A549 (cell line): ENCODE measurements around the gene CSTF3. TPM values are rescaled to one million over a fixed set of nuclear protein-coding genes. Genes with fewer than 3 reads are reported as not detected.

Source experiments
- ATAC-seq, 2 experiments: fragments of 200-7000 bp in 1 of 2; fragments of >200 bp in 1 of 2; cut with Nextera tagmentation in 1 of 2; cut with Tn5 transposase in 1 of 2; 3 replicates each; pipeline versions ENCODE4 v1.8.0 to v1.9.1; 2018 to 2020; ENCODE audit warnings: mild to moderate bottlenecking in 1 of 2, moderate library complexity in 1 of 2
- CTCF ChIA-PET: fragments of 300-600 bp; sonication (Branson Sonifier 250); formaldehyde crosslinking; extraction: SDS; loops from one replicate; lab custom pipeline; 2021; ENCODE audit warnings: antibody characterized with exemption, inconsistent platforms; lab: Yijun Ruan, JAX
- POLR2A ChIA-PET: fragments of 350-600 bp; formaldehyde crosslinking; extraction: SDS; loops from one replicate; lab custom pipeline; 2021; ENCODE audit warnings: antibody characterized with exemption, inconsistent platforms; lab: Yijun Ruan, JAX
- DNase-seq, 2 experiments: peaks; one replicate each; pipeline versions ENCODE4 v3.0.0 to v3.0.0-alpha.2; 2011 to 2016; ENCODE audit warnings: low read depth in 1 of 2, low spot score in 1 of 2
- FAIRE-seq: peaks from 2 replicates; lab custom pipeline; 2011; peaks lifted over from hg19 to GRCh38; lab: Jason Lieb, UNC
- H3K27ac ChIP-seq, 2 experiments: fragments of >200 bp; sonication (Bioruptor Twin); formaldehyde crosslinking; 3 replicates each; pipeline ENCODE4 v1.5.1; 2016 to 2017
- H3K4me1 ChIP-seq: fragments of >200 bp; sonication (Bioruptor Twin); formaldehyde crosslinking; 3 replicates; pipeline ENCODE4 v1.6.1; 2016
- H3K4me2 ChIP-seq: fragments of >200 bp; sonication (Bioruptor Twin); formaldehyde crosslinking; 3 replicates; pipeline ENCODE4 v1.6.1; 2016
- H3K4me3 ChIP-seq: fragments of >200 bp; sonication (Bioruptor Twin); formaldehyde crosslinking; 3 replicates; pipeline ENCODE4 v1.5.1; 2016
- H3K9me3 ChIP-seq: fragments of >200 bp; sonication (Bioruptor Twin); formaldehyde crosslinking; 3 replicates; pipeline ENCODE4 v1.6.1; 2016
- BHLHE40 ChIP-seq: IDR thresholded peaks from 2 replicates; pipeline ENCODE4 v1.6.1; 2012; ENCODE audit warnings: low read depth, low read length, inconsistent platforms
- CBX2 ChIP-seq: fragments of 200-600 bp; sonication (generic); IDR thresholded peaks from 2 replicates; pipeline ENCODE4 v1.6.1; 2016; ENCODE audit warnings: low read depth, mild to moderate bottlenecking, borderline replicate concordance
- CEBPB ChIP-seq, 2 experiments: fragments of >200 bp in 1 of 2; sonication (Bioruptor Twin) in 1 of 2; formaldehyde crosslinking in 1 of 2; IDR thresholded peaks; 2 replicates each; pipeline ENCODE4 v1.6.1; 2012 to 2016
- EP300 ChIP-seq, 2 experiments: fragments of >200 bp; sonication (Bioruptor Twin); formaldehyde crosslinking; IDR thresholded peaks; 2 replicates in 1 of 2; 3 replicates in 1 of 2; pipeline ENCODE4 v1.6.1; 2016 to 2017
- FOSL2 ChIP-seq, 2 experiments: fragments of 450-650 bp in 1 of 2; fragments of >200 bp in 1 of 2; sonication (Bioruptor Twin) in 1 of 2; formaldehyde crosslinking; IDR thresholded peaks; 2 replicates each; pipeline versions ENCODE4 v1.5.0 to v1.6.1; 2016 to 2020; ENCODE audit warnings: mild to moderate bottlenecking in 1 of 2, moderate library complexity in 1 of 2
- FOXS1 ChIP-seq: fragments of 250-450 bp; sonication (Bioruptor Pico); IDR thresholded peaks from 2 replicates; pipeline ENCODE4 v1.5.0; 2020; ENCODE audit warnings: mild to moderate bottlenecking, moderate library complexity
- GATA3 ChIP-seq: IDR thresholded peaks from 2 replicates; pipeline ENCODE4 v1.6.1; 2012; ENCODE audit warnings: borderline replicate concordance
- JUN ChIP-seq, 2 experiments: fragments of >200 bp; sonication (Bioruptor Twin); formaldehyde crosslinking; IDR thresholded peaks; 2 replicates in 1 of 2; 3 replicates in 1 of 2; pipeline ENCODE4 v1.6.1; 2016 to 2017
- JUNB ChIP-seq: fragments of >200 bp; sonication (Bioruptor Twin); formaldehyde crosslinking; IDR thresholded peaks from 2 replicates; pipeline ENCODE4 v1.6.1; 2016
- KDM1A ChIP-seq: fragments of 200-600 bp; sonication (generic); IDR thresholded peaks from 2 replicates; pipeline ENCODE4 v1.6.1; 2016; ENCODE audit warnings: low read depth, mild to moderate bottlenecking
- MAFK ChIP-seq: fragments of 450-650 bp; IDR thresholded peaks from 2 replicates; pipeline ENCODE4 v1.6.1; 2014; ENCODE audit not compliant: partially characterized antibody
- RAD21 ChIP-seq, 2 experiments: fragments of >200 bp in 1 of 2; sonication (Bioruptor Twin) in 1 of 2; formaldehyde crosslinking in 1 of 2; IDR thresholded peaks in 1 of 2; conservative IDR thresholded peaks in 1 of 2; 2 replicates in 1 of 2; 3 replicates in 1 of 2; pipeline ENCODE4 v1.6.1; 2012 to 2018; ENCODE audit warnings: inconsistent platforms in 1 of 2
- RARB ChIP-seq: fragments of 250-450 bp; sonication (Bioruptor Pico); IDR thresholded peaks from 2 replicates; pipeline ENCODE4 v1.8.0; 2021; ENCODE audit warnings: mild to moderate bottlenecking, moderate library complexity
- SMC3 ChIP-seq: fragments of >200 bp; sonication (Bioruptor Twin); formaldehyde crosslinking; IDR thresholded peaks from 3 replicates; pipeline ENCODE4 v1.6.1; 2018; ENCODE audit warnings: inconsistent platforms
- ZFP36 ChIP-seq: fragments of 450-650 bp; IDR thresholded peaks from 2 replicates; pipeline ENCODE4 v1.6.1; 2014; ENCODE audit warnings: borderline replicate concordance; ENCODE audit not compliant: partially characterized antibody
- ZSCAN20 ChIP-seq: fragments of 250-450 bp; sonication (Bioruptor Pico); IDR thresholded peaks from 2 replicates; pipeline ENCODE4 v1.8.0; 2022; ENCODE audit warnings: mild to moderate bottlenecking, moderate library complexity
- WGBS: methylation state at CpG from one replicate; pipeline ENCODE4 v1.1.6; 2017; ENCODE audit errors: missing lambda C conversion rate; 5-methylcytosine and 5-hydroxymethylcytosine counted together
- polyA plus RNA-seq, 4 experiments: library from polyadenylated mRNA; depleted of rRNA in 3 of 4; stranded (reverse); fragments of >200 nt; fragmentation: RNase III in 1 of 4; extraction: RNeasy Plus Mini Kit Qiagen cat#74134 plus additional on column Dnase treatment in 1 of 4; gene quantifications; 2 replicates in 3 of 4; 3 replicates in 1 of 4; pipeline ENCODE4 v1.2.3, GENCODE V29; 2011 to 2017
- TF ChIP-seq, protein P1 (sequence below): fragments of >200 bp; sonication (Bioruptor Twin); formaldehyde crosslinking; IDR thresholded peaks from 2 replicates; pipeline ENCODE4 v1.6.1; 2016
- TF ChIP-seq, protein P2 (sequence below): fragments of >200 bp; sonication (Bioruptor Twin); formaldehyde crosslinking; IDR thresholded peaks from 3 replicates; pipeline ENCODE4 v1.6.1; 2016
- TF ChIP-seq, protein P3 (sequence below): IDR thresholded peaks from 2 replicates; pipeline ENCODE4 v1.6.1; 2012

CSTF3 gene
- polyA plus RNA-seq, 2 of the 4 experiments (the other 2 are of a cell fraction) = 53.2 to 53.9 TPM

DNA sequence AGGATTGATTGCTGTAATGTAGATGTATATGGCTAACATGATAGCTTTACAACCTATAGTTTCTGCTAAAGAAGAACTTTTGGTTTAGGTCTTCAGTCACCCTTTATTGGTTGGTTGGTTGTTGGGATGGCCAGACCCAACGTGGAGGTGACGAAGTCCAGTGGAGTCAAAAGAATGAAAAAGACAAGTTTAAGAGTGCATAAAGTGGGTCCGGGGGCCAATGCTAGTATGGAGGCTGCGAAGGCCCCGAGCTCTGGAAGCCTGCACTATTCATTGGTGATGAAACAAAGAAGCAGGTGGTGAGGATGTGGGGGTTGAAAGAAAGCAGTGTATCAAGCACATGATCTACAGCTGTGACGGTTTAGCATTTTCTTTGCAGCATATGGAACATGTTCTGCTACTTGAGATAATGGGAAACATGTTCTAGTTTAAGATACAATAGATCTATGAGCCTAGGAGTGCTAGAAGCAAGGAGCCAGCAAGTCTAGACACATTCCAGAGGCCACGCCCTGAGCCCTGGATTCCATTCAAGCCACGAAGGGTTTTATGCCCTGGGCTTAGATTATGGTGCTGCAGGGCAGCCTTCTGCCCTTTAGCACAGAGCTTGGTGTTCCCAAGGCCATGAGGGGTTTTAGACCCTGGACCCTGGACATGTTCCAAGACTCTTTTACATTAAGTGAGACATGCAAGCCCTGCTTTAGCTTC is 115.6 kb downstream of the CSTF3 start:
- ChIA-PET CTCF (interaction anchor here (1.4 to 8.5 kb wide), 4 partner anchors 10 to 86 kb away, joined by 4 to 76 read pairs (median 9); no protein-coding TSS in a partner anchor), POLR2A (interaction anchor here (1.4 to 2.0 kb wide), 2 partner anchors 15 to 20 kb away, joined by 3 to 6 read pairs; no protein-coding TSS in a partner anchor)
- Histone ChIP-seq H3K4me1 (peaks cover 97% of the 10 kb centered on the region), H3K27ac (peak overlapping the region; percentile 91 to 96), H3K9me3 (no peaks in the 10 kb centered on the region), H3K4me2 (peak overlapping the region; percentile 70), H3K4me3 (no peak overlapping the region)
- peak in 1 of 2 experiments; percentile 86 for DNase-seq
- WGBS = 64% methylated on average over 8 of the region's 8 CpGs
- ATAC-seq = peak in 1 of 2 experiments; percentile 69; a peak in 3 of 6 replicates
- TF ChIP-seq BHLHE40 (no peak), JUN (IDR thresholded peaks at IDR 0.05) (no peak), GATA3 (peak; percentile 29; the same call in 1 of the 2 replicates), KDM1A (no peak), RARB (CRISPR knock-in tag) (no peak), RAD21 (conservative IDR thresholded peaks at IDR 0.05 in 1 of 2, IDR thresholded peaks at IDR 0.05 in 1 of 2) (no peak)
- TF ChIP-seq, protein P1, sequence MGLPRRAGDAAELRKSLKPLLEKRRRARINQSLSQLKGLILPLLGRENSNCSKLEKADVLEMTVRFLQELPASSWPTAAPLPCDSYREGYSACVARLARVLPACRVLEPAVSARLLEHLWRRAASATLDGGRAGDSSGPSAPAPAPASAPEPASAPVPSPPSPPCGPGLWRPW = no peak
- FAIRE-seq = no peak

DNA sequence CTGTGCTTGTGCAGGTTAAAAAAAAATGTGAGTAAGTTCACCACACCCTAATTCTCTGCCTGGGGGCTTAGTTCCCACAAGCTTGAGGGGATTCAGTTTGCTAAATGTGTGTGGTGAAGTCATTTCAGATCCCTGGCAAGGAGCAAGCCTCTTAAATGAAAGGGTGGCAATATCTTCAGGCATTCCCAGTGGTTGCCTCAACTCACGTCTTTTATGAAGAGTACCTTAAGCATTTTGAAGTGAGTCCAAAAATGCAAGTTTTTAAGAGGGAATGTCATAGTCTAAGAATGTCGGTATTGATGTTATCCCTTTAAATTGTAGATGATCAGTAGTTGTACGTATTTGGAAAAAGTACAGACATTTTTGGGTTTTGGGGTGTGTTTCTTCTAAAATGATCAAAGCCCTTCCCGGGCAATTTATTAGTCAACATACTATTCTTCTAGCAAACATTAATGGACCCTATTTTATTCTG is 117.0 kb downstream of the CSTF3 start:
- H3K9me3 ChIP-seq = no peaks in the 10 kb centered on the region
- H3K4me2 ChIP-seq = peak overlapping the region; percentile 70
- ChIA-PET CTCF (interaction anchor here (1.0 to 8.5 kb wide), 3 partner anchors 18 to 84 kb away, joined by 5 to 76 read pairs (median 7); no protein-coding TSS in a partner anchor), POLR2A (interaction anchor here (1.1 to 2.1 kb wide), 3 partner anchors 18 to 29 kb away, joined by 4 to 7 read pairs (median 5); partner anchors contain the start of gene DEPDC7)
- H3K4me1 ChIP-seq = peaks cover 83% of the 10 kb centered on the region
- peak; percentile 14 to 34; a peak in 3 of 6 replicates for ATAC-seq
- peak; percentile 39 for FAIRE-seq
- H3K4me3 ChIP-seq = no peak overlapping the region; the same call in 2 of the 3 replicates
- TF ChIP-seq EP300 (IDR thresholded peaks at IDR 0.05) = peak; percentile 72 to 90; a peak in 4 of 5 replicates
- TF ChIP-seq JUNB = peak; percentile 90
- TF ChIP-seq, protein P2, sequence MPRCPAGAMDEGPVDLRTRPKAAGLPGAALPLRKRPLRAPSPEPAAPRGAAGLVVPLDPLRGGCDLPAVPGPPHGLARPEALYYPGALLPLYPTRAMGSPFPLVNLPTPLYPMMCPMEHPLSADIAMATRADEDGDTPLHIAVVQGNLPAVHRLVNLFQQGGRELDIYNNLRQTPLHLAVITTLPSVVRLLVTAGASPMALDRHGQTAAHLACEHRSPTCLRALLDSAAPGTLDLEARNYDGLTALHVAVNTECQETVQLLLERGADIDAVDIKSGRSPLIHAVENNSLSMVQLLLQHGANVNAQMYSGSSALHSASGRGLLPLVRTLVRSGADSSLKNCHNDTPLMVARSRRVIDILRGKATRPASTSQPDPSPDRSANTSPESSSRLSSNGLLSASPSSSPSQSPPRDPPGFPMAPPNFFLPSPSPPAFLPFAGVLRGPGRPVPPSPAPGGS = 0 out of 3 replicates have a peak, but pooled peaks have one; percentile 43
- TF ChIP-seq, protein P3, sequence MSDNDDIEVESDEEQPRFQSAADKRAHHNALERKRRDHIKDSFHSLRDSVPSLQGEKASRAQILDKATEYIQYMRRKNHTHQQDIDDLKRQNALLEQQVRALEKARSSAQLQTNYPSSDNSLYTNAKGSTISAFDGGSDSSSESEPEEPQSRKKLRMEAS = 0 out of 2 replicates have a peak, but pooled peaks have one; percentile 33
- TF ChIP-seq GATA3 = peak; percentile 94
- peak; percentile 28 for TF ChIP-seq MAFK
- TF ChIP-seq KDM1A = no peak
- peak; percentile 56 for TF ChIP-seq FOSL2 (IDR thresholded peaks at IDR 0.05)
- peak; percentile 72 for TF ChIP-seq FOSL2 (CRISPR knock-in tag; IDR thresholded peaks at IDR 0.05)
- peak; percentile 74 to 75 for TF ChIP-seq JUN (IDR thresholded peaks at IDR 0.05)
- TF ChIP-seq BHLHE40 = no peak
- 0 out of 3 replicates have a peak, but pooled peaks have one; percentile 9 for TF ChIP-seq SMC3
- peak in 1 of 2 experiments; percentile 79; a peak in 3 of 4 replicates for TF ChIP-seq CEBPB (IDR thresholded peaks at IDR 0.05)
- TF ChIP-seq ZSCAN20 (CRISPR knock-in tag) = no peak
- TF ChIP-seq FOXS1 (CRISPR knock-in tag) = no peak
- peak overlapping the region; percentile 91 to 96 for H3K27ac ChIP-seq
- WGBS = 3% methylated on average over 4 of the region's 4 CpGs
- peak; percentile 47 to 91 for DNase-seq

DNA sequence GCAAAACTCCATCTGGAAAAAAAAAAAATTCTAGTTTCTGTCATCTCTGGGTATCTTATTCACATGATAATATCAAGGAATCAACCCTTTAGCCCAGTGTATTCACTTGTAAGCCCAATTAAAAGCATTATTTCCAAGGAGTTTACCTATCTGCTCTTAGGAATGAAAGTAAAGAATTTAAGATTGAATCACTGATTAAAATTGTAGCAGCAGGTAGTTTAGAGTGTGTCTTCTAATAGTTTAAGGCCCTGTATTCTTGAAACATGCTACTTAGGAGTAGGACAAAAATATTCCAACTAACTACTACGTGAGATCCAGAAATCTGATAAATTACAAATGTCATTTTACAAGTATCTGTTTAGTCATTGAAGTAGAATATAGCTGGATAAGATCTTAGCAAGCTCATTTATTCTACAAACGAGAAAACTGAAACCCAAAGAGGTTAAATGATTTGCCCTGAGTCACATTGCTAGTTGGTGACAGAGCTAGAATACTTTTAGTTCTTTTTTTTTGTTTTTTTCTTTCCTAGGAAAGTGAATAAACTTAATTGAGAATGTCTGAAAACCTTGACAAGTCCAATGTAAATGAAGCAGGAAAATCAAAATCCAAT is 118.0 kb downstream of the CSTF3 start:
- H3K4me2 ChIP-seq = peak overlapping the region; percentile 70
- TF ChIP-seq CBX2 (no peak), ZFP36 (no peak)
- POLR2A ChIA-PET = interaction anchor here (1.1 to 2.1 kb wide), 2 partner anchors 19 to 28 kb away, joined by 5 to 7 read pairs; partner anchors contain the start of gene DEPDC7
- 42% methylated on average over 2 of the region's 2 CpGs for WGBS
- CTCF ChIA-PET = interaction anchor here (0.6 to 8.5 kb wide), 5 partner anchors 19 to 83 kb away, joined by 3 to 76 read pairs (median 5); no protein-coding TSS in a partner anchor
- no peak for DNase-seq
- no peaks in the 10 kb centered on the region for H3K9me3 ChIP-seq
- no peak for ATAC-seq
- no peak for FAIRE-seq
- H3K27ac ChIP-seq = peak overlapping the region; percentile 91 to 96
- peaks cover 74% of the 10 kb centered on the region for H3K4me1 ChIP-seq
- H3K4me3 ChIP-seq = no peak overlapping the region
